ENCODE results near the gene SNAPC1. TPM values are rescaled to one million over a fixed set of nuclear protein-coding genes. Genes with fewer than 3 reads are reported as not detected.

The SNAPC1 gene
- total RNA-seq, 2 donors from 2014 or later, result 0.66 to 2.6 TPM

DNA sequence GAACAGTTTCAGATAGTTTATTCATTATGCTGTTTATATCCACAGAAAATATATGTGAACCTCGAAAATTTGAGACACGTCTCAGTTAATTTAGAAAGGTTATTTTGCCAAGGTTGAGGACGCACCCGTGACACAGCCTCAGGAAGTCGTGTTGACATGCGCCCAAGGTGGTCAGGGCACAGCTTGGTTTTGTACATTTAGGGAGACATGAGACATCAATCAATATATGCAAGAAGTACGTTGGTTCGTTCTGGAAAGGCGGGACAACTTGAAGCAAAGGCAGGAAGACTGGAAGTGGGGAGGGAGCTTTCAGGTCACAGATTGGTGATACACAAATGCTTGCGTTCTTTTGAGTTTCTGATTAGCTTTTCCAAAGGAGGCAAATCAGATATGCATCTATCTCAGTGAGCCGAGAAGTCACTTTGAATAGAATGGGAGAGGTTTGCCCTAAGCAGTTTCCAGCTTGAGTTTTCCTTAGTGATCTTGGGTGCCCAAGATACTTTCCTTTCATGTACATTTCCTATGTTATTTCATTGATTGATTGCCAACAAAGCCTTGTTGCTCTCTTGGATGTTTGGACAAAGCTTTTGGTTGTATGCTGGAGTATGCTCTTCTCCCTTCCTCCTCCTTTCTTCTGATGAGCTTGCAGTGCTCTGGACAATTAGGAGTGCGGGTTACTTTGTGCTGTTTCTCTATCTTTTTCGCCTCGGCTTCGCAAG, 3.2 kb downstream of the SNAPC1 start:
- Histone ChIP-seq H3K4me3 (no peak overlapping the region), H3K27ac (no peak overlapping the region), H3K36me3 (replicated peaks in 1 of 2; ENCODE audit: insufficient read depth in 1 of 2, low read depth in 2 of 2) (no peaks in the 10 kb centered on the region), H3K27me3 (no peaks in the 10 kb centered on the region), H3K4me1 (peaks cover 21% of the 10 kb centered on the region), H3K9me3 (no peaks in the 10 kb centered on the region)
- TF ChIP-seq, protein P1, sequence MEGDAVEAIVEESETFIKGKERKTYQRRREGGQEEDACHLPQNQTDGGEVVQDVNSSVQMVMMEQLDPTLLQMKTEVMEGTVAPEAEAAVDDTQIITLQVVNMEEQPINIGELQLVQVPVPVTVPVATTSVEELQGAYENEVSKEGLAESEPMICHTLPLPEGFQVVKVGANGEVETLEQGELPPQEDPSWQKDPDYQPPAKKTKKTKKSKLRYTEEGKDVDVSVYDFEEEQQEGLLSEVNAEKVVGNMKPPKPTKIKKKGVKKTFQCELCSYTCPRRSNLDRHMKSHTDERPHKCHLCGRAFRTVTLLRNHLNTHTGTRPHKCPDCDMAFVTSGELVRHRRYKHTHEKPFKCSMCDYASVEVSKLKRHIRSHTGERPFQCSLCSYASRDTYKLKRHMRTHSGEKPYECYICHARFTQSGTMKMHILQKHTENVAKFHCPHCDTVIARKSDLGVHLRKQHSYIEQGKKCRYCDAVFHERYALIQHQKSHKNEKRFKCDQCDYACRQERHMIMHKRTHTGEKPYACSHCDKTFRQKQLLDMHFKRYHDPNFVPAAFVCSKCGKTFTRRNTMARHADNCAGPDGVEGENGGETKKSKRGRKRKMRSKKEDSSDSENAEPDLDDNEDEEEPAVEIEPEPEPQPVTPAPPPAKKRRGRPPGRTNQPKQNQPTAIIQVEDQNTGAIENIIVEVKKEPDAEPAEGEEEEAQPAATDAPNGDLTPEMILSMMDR (IDR thresholded peaks at IDR 0.05), result no peak
- no peak for TF ChIP-seq POLR2A (IDR thresholded peaks at IDR 0.05)
- WGBS, 2 donors, result 78 to 81% methylated on average over 15 of the region's 15 CpGs
- no peak for DNase-seq
- intact Hi-C loops (cut with DNase I), result no loop called here
- ATAC-seq, result no peak

DNA sequence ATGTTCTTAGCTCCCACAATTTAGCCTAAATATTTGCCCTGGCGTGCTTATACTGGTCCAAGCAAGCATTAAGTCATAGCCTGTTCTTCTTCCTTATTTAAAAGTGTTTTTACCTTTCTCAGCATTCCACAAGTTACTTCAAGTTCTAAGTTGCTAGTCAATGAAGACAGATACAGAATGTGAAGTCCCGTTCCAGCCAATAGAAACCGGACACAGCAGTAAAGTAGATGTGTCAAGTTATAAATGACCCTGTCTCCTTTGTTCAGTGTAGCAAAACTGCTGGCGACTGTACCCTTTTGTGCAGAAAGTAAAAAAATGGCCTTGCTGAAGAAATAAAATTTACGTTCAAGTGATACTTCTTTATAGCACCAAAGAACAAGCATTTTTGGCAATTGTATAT, 3.9 kb downstream of the SNAPC1 start:
- intact Hi-C loops (cut with DNase I), result no loop called here
- no peak for ATAC-seq
- H3K4me1 ChIP-seq, result peaks cover 21% of the 10 kb centered on the region
- no peak for DNase-seq
- no peaks in the 10 kb centered on the region for H3K36me3 ChIP-seq (replicated peaks in 1 of 2; ENCODE audit: insufficient read depth in 1 of 2, low read depth in 2 of 2)
- H3K27ac ChIP-seq, result no peak overlapping the region
- H3K9me3 ChIP-seq, result no peaks in the 10 kb centered on the region
- TF ChIP-seq POLR2A (IDR thresholded peaks at IDR 0.05), result no peak
- TF ChIP-seq, protein P1 (IDR thresholded peaks at IDR 0.05), result no peak
- no peaks in the 10 kb centered on the region for H3K27me3 ChIP-seq
- no peak overlapping the region for H3K4me3 ChIP-seq
- 73 to 75% methylated on average over 5 of the region's 5 CpGs for WGBS, 2 donors

DNA sequence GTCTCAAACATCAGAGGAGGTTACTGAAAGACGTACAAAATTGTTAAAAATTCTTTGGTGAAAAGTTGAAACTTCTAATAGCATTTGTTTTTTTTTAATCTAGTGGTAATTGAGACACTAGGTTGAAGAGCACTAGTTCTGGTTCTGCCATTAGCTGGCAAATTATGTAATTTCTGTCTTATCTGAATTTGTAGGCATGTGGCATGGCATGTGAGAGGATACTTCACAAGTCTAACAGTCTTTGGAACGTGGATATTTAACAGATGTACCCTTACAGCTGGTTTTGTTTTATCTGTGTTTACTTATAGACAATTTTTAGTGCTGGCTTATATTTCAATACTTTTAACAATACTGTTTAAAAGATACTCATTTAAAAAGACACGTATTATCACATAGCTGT, 6.0 kb downstream of the SNAPC1 start:
- Histone ChIP-seq H3K4me3 (no peak overlapping the region), H3K4me1 (peaks cover 12% of the 10 kb centered on the region), H3K36me3 (replicated peaks in 1 of 2; ENCODE audit: insufficient read depth in 1 of 2, low read depth in 2 of 2) (no peaks in the 10 kb centered on the region), H3K27ac (no peak overlapping the region), H3K9me3 (no peaks in the 10 kb centered on the region), H3K27me3 (no peaks in the 10 kb centered on the region)
- DNase-seq (no peak), ATAC-seq (no peak)
- intact Hi-C loops (cut with DNase I), result no loop called here
- TF ChIP-seq POLR2A (IDR thresholded peaks at IDR 0.05), result no peak
- TF ChIP-seq, protein P1 (IDR thresholded peaks at IDR 0.05), result no peak
- 65 to 67% methylated on average over 3 of the region's 3 CpGs for WGBS, 2 donors

DNA sequence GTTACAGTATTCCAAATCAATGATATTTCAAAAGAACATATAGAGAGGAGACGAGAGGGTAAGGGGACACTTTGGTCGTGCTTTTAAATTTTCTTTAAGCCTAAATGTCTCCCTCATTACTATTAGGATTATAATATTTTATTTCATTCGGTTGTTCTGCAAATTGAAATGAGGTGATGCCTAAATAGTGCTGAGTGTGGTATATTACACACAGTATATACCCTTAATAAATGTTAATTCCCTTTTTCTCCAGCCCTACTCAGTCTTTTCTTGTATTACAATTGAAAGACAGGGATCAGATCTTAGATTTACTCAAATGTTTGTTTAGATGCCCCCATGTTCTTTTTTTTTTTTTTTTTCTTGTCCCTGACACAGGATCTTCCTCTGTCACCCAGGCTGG, 7.7 kb downstream of the SNAPC1 start:
- intact Hi-C loops (cut with DNase I), result no loop called here
- Histone ChIP-seq H3K36me3 (replicated peaks in 1 of 2; ENCODE audit: insufficient read depth in 1 of 2, low read depth in 2 of 2) (no peaks in the 10 kb centered on the region), H3K4me3 (no peak overlapping the region), H3K4me1 (no peaks in the 10 kb centered on the region), H3K9me3 (no peaks in the 10 kb centered on the region), H3K27me3 (no peaks in the 10 kb centered on the region), H3K27ac (no peak overlapping the region)
- WGBS, 2 donors, result 85 to 90% methylated on average over 3 of the region's 3 CpGs
- no peak for TF ChIP-seq POLR2A (IDR thresholded peaks at IDR 0.05)
- TF ChIP-seq, protein P1 (IDR thresholded peaks at IDR 0.05), result no peak
- no peak for DNase-seq
- ATAC-seq, result no peak

DNA sequence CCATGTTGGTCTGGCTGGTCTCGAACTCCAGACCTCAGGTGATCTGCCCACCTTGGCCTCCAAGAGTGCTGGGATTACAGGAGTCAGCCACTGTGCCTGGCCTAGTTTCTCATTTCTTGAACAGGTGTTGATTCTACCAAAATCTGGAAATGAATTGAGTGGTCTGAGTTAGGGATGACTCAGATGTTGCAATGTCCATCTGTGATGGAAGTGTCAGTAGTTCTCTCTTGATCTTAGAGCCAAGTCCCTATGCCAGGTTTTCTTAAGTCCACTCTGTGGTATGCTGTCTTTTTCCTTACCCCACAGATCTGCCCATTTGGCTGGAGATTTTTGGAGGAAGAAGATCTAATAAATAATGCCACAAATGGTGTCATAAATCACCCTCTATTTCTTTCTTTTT, 12.6 kb downstream of the SNAPC1 start:
- ATAC-seq (no peak), DNase-seq (no peak)
- Histone ChIP-seq H3K36me3 (replicated peaks in 1 of 2; ENCODE audit: insufficient read depth in 1 of 2, low read depth in 2 of 2) (peaks cover 0 to 3% of the 10 kb centered on the region in 2 donors), H3K4me1 (no peaks in the 10 kb centered on the region), H3K9me3 (no peaks in the 10 kb centered on the region), H3K27ac (no peak overlapping the region), H3K4me3 (no peak overlapping the region), H3K27me3 (no peaks in the 10 kb centered on the region)
- 100% methylated on average over 1 of the region's 1 CpG for WGBS, 2 donors
- intact Hi-C loops (cut with DNase I), result no loop called here
- TF ChIP-seq, protein P1 (IDR thresholded peaks at IDR 0.05), result no peak
- no peak for TF ChIP-seq POLR2A (IDR thresholded peaks at IDR 0.05)
